ENCODE data around the gene KRT76. TPM values are rescaled to one million over a fixed set of nuclear protein-coding genes. Genes with fewer than 3 reads are reported as not detected.

KRT76 gene
- polyA plus RNA-seq, 1 donor (not counting 4 experiments of a cell fraction or from before 2014, with no cell fraction given), result not detected

- Histone ChIP-seq H3K4me2 (ENCODE audit: control insufficient read depth, extremely low read depth, insufficient read depth, low read depth, low read length) (no peak overlapping the region), H4K20me1 (ENCODE audit: control insufficient read depth, extremely low read depth, insufficient read depth, low read length) (no peaks in the 10 kb centered on the region), H3K27me3 (ENCODE audit: control insufficient read depth, extremely low read depth, insufficient read depth, low read length) (peaks cover 10% of the 10 kb centered on the region), H3K9me3 (ENCODE audit: control insufficient read depth, low read depth, low read length) (no peaks in the 10 kb centered on the region), H3K4me1 (ENCODE audit: control insufficient read depth, extremely low read depth, insufficient read depth, low read length) (peaks cover 2% of the 10 kb centered on the region), H3K27ac (ENCODE audit: control insufficient read depth, insufficient read depth, low read length) (no peak overlapping the region), H3K79me2 (ENCODE audit: control insufficient read depth, insufficient read depth, low read length) (no peaks in the 10 kb centered on the region), H3K36me3 (ENCODE audit: control insufficient read depth in 2 of 2, extremely low read depth in 1 of 2, insufficient read depth in 2 of 2, low read length in 2 of 2) (no peaks in the 10 kb centered on the region), H2AFZ (ENCODE audit: control insufficient read depth, low read length) (no peak overlapping the region), H3K9me1 (ENCODE audit: control insufficient read depth, extremely low read depth, insufficient read depth, low read length) (no peaks in the 10 kb centered on the region), H3K9ac (ENCODE audit: control insufficient read depth, extremely low read depth, insufficient read depth, low read length) (no peak overlapping the region), H3K4me3 (ENCODE audit: control insufficient read depth in 2 of 3, extremely low read depth in 1 of 3, insufficient read depth in 2 of 3, low read depth in 1 of 3, low read length in 3 of 3) (no peak overlapping the region)
- TF ChIP-seq CTCF (optimal IDR thresholded peaks at IDR 0.05 in 1 of 3, IDR thresholded peaks at IDR 0.05 in 1 of 3, conservative IDR thresholded peaks at IDR 0.05 in 1 of 3; ENCODE audit: extremely low read depth in 1 of 3, insufficient read depth in 2 of 3, low read length in 3 of 3) (no peak), EZH2 (IDR thresholded peaks at IDR 0.05; ENCODE audit: low read length) (no peak)
- DNase-seq (ENCODE audit: low read depth, low spot score) (no peak), FAIRE-seq (no peak)
- dilution Hi-C loops (cut with MboI; ENCODE audit: extremely low pct_ligation_motif_present, low sequenced_read_pairs), result no loop called here
Measured at GRCh38 chr12:52729147-52729546, 48.0 kb downstream of the KRT76 start.

- H3K79me2 ChIP-seq (ENCODE audit: control insufficient read depth, insufficient read depth, low read length), result no peaks in the 10 kb centered on the region
- H3K27ac ChIP-seq (ENCODE audit: control insufficient read depth, insufficient read depth, low read length), result no peak overlapping the region
- H3K4me3 ChIP-seq (ENCODE audit: control insufficient read depth in 2 of 3, extremely low read depth in 1 of 3, insufficient read depth in 2 of 3, low read depth in 1 of 3, low read length in 3 of 3), result no peak overlapping the region
- peaks cover 10% of the 10 kb centered on the region for H3K27me3 ChIP-seq (ENCODE audit: control insufficient read depth, extremely low read depth, insufficient read depth, low read length)
- dilution Hi-C loops (cut with MboI; ENCODE audit: extremely low pct_ligation_motif_present, low sequenced_read_pairs), result no loop called here
- no peaks in the 10 kb centered on the region for H3K9me1 ChIP-seq (ENCODE audit: control insufficient read depth, extremely low read depth, insufficient read depth, low read length)
- peaks cover 2% of the 10 kb centered on the region for H3K4me1 ChIP-seq (ENCODE audit: control insufficient read depth, extremely low read depth, insufficient read depth, low read length)
- H2AFZ ChIP-seq (ENCODE audit: control insufficient read depth, low read length), result no peak overlapping the region
- TF ChIP-seq CTCF (optimal IDR thresholded peaks at IDR 0.05 in 1 of 3, IDR thresholded peaks at IDR 0.05 in 1 of 3, conservative IDR thresholded peaks at IDR 0.05 in 1 of 3; ENCODE audit: extremely low read depth in 1 of 3, insufficient read depth in 2 of 3, low read length in 3 of 3), result no peak
- H3K9me3 ChIP-seq (ENCODE audit: control insufficient read depth, low read depth, low read length), result no peaks in the 10 kb centered on the region
- no peaks in the 10 kb centered on the region for H3K36me3 ChIP-seq (ENCODE audit: control insufficient read depth in 2 of 2, extremely low read depth in 1 of 2, insufficient read depth in 2 of 2, low read length in 2 of 2)
- H3K4me2 ChIP-seq (ENCODE audit: control insufficient read depth, extremely low read depth, insufficient read depth, low read depth, low read length), result no peak overlapping the region
- H3K9ac ChIP-seq (ENCODE audit: control insufficient read depth, extremely low read depth, insufficient read depth, low read length), result no peak overlapping the region
- DNase-seq (ENCODE audit: low read depth, low spot score) (no peak), FAIRE-seq (no peak)
- H4K20me1 ChIP-seq (ENCODE audit: control insufficient read depth, extremely low read depth, insufficient read depth, low read length), result no peaks in the 10 kb centered on the region
Measured at GRCh38 chr12:52728374-52728773, 48.8 kb downstream of the KRT76 start.
